Tibial nerve (tissue), 4 donors: ENCODE measurements around the gene IL1RAPL2. TPM values are rescaled to one million over a fixed set of nuclear protein-coding genes. Genes with fewer than 3 reads are reported as not detected.

Experiments used
- DNase-seq, 2 donors: peaks; one replicate each; pipeline ENCODE4 v3.0.0-alpha.2; 2019; ENCODE audit warnings: low spot score in 2 of 2
- H3K27ac ChIP-seq, 4 donors: fragments of 200-600 bp; sonication (generic) in 3 of 4; one replicate each; pipeline ENCODE4 v1.5.1; 2017 to 2019; ENCODE audit warnings: mild to moderate bottlenecking in 1 of 4
- H3K27me3 ChIP-seq, 2 donors: fragments of 200-600 bp; sonication (generic) in 1 of 2; one replicate each; pipeline versions ENCODE4 v1.5.1 to v1.6.0; 2017 to 2019
- H3K36me3 ChIP-seq, 3 donors: fragments of 200-600 bp; sonication (generic); one replicate each; pipeline ENCODE4 v1.5.1; 2018 to 2019
- H3K4me1 ChIP-seq, 4 donors: fragments of 200-600 bp; sonication (generic) in 3 of 4; one replicate each; pipeline ENCODE4 v1.5.1; 2017 to 2019
- H3K4me3 ChIP-seq, 4 donors: fragments of 200-600 bp; sonication (generic) in 3 of 4; one replicate each; pipeline ENCODE4 v1.5.1; 2017 to 2019; ENCODE audit warnings: mild to moderate bottlenecking in 1 of 4, moderate library complexity in 1 of 4
- H3K9me3 ChIP-seq, 4 donors: fragments of 200-600 bp; sonication (generic) in 3 of 4; one replicate each; pipeline ENCODE4 v1.5.1; 2017 to 2019
- EP300 ChIP-seq, 2 donors: sonication (generic); formaldehyde crosslinking; IDR thresholded peaks; one replicate each; pipeline ENCODE4 v1.6.1; 2017; ENCODE audit warnings: antibody characterized with exemption in 2 of 2, mild to moderate bottlenecking in 1 of 2
- POLR2A ChIP-seq, 2 donors: fragments of 450-650 bp; IDR thresholded peaks; one replicate each; pipeline ENCODE4 v1.6.1; 2017; ENCODE audit warnings: antibody characterized with exemption in 2 of 2, mild to moderate bottlenecking in 2 of 2, moderate library complexity in 2 of 2
- WGBS, 2 donors: methylation state at CpG; one replicate each; pipeline ENCODE4 v1.1.5; 2018; 5-methylcytosine and 5-hydroxymethylcytosine counted together
- total RNA-seq, 4 donors: library from RNA; depleted of rRNA; stranded (reverse); fragments of >200 nt; gene quantifications; one replicate each; pipeline ENCODE4 v1.1.0, GENCODE V29; 2016
- TF ChIP-seq, protein P1 (sequence below), 5 experiments: fragments of 200-600 bp in 3 of 5; fragments of 450-650 bp in 2 of 5; sonication (generic) in 3 of 5; IDR thresholded peaks; one replicate each; pipeline ENCODE4 v1.5.1; 2016 to 2019; ENCODE audit warnings: antibody characterized with exemption in 5 of 5, mild to moderate bottlenecking in 3 of 5, moderate library complexity in 2 of 5

IL1RAPL2 gene
- total RNA-seq, 4 donors from 2014 or later, result not detected

DNA sequence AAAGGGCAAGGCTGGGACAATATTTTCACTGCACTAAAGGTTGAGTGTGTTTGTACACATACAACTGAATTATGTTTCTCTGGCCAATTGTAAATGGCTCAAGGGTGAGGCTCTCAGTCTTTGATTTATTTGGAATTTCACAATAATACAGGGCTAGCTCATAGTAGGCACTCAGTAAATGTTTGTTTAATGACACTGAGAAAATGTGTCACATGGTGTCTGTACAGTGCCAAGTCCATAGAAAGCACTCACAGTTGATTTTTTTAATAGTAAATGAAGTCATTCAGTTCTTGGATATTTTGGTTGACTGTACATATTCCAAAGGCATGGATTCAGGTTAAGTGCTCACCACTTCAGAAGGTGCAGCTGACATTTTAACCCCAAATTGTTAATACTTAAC lies 176.4 kb downstream of the IL1RAPL2 start:
- TF ChIP-seq, protein P1, sequence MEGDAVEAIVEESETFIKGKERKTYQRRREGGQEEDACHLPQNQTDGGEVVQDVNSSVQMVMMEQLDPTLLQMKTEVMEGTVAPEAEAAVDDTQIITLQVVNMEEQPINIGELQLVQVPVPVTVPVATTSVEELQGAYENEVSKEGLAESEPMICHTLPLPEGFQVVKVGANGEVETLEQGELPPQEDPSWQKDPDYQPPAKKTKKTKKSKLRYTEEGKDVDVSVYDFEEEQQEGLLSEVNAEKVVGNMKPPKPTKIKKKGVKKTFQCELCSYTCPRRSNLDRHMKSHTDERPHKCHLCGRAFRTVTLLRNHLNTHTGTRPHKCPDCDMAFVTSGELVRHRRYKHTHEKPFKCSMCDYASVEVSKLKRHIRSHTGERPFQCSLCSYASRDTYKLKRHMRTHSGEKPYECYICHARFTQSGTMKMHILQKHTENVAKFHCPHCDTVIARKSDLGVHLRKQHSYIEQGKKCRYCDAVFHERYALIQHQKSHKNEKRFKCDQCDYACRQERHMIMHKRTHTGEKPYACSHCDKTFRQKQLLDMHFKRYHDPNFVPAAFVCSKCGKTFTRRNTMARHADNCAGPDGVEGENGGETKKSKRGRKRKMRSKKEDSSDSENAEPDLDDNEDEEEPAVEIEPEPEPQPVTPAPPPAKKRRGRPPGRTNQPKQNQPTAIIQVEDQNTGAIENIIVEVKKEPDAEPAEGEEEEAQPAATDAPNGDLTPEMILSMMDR (IDR thresholded peaks at IDR 0.05), result no peak
- TF ChIP-seq EP300 (IDR thresholded peaks at IDR 0.05) (no peak), POLR2A (IDR thresholded peaks at IDR 0.05) (no peak)
- Histone ChIP-seq H3K9me3 (no peaks in the 10 kb centered on the region), H3K4me3 (no peak overlapping the region), H3K4me1 (no peaks in the 10 kb centered on the region), H3K27ac (no peak overlapping the region), H3K36me3 (no peaks in the 10 kb centered on the region), H3K27me3 (peaks cover 0 to 19% of the 10 kb centered on the region in 2 donors)
- DNase-seq, result no peak

DNA sequence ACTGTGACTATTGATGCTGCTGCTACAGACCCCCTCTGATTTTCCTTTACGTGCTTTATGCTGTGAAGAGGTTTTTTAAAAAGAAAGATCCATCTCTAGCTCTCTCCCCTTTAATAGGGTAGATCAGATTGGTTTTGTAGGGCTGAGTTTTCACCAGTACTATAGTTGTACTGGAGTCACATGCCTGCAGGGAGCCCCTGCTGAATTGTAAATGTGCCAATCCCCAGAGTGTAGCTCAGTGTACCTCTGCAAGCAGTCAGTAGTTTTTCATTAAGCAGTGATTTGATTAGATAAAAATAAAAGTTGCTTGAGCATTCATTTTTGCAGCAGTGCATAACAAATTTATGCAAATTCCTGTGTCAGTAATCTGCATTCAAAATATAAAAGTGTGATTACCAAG lies 179.2 kb downstream of the IL1RAPL2 start:
- TF ChIP-seq POLR2A (IDR thresholded peaks at IDR 0.05) (no peak), EP300 (IDR thresholded peaks at IDR 0.05) (no peak)
- TF ChIP-seq, protein P1 (IDR thresholded peaks at IDR 0.05), result no peak
- 52 to 81% methylated on average over 1 of the region's 1 CpG for WGBS, 2 donors
- H3K27ac ChIP-seq, result no peak overlapping the region
- H3K4me1 ChIP-seq, result no peaks in the 10 kb centered on the region
- H3K27me3 ChIP-seq, result peaks cover 0 to 12% of the 10 kb centered on the region in 2 donors
- H3K4me3 ChIP-seq, result no peak overlapping the region
- H3K9me3 ChIP-seq, result no peaks in the 10 kb centered on the region
- H3K36me3 ChIP-seq, result no peaks in the 10 kb centered on the region
- DNase-seq, result no peak

DNA sequence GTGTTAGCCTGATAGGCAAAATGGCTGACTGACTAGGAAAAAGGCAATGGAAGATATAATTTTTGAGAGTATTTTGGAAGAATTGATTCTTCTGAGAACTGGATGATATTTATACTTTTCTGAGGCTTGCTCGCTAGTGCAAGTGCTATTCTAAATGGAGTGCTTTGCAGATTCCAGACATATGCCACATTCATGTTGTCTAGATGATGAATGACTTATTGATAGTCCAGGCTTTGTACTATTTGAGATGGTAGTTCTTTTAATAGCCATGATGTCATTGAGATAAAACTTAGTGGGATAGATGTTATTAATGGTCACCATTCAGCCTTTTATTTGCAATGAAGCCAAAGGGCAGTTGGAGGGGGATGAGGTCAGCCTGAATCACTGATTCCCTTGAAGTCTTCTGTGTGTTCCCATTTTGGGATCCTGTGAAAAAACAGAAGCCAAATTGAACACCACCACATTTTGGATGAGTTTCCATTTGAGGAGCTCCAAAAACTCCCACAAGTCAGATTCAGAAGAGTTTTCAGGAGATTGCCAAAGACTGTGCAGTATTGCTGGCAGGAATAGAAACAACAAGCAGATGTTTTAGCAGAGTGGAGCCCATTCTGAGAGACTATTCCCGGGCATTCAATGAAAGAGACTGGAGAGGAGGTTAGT lies 184.1 kb downstream of the IL1RAPL2 start:
- peaks cover 0 to 12% of the 10 kb centered on the region in 2 donors for H3K27me3 ChIP-seq
- WGBS, 2 donors, result 12 to 32% methylated on average over 2 of the region's 2 CpGs
- TF ChIP-seq EP300 (IDR thresholded peaks at IDR 0.05) (peak in 1 of 2 donors; percentile 67), POLR2A (IDR thresholded peaks at IDR 0.05) (no peak)
- TF ChIP-seq, protein P1 (IDR thresholded peaks at IDR 0.05), result no peak
- peak in 1 of 2 donors; percentile 4 for DNase-seq
- H3K4me1 ChIP-seq, result peaks cover 0 to 5% (median 0%) of the 10 kb centered on the region in 4 donors
- no peaks in the 10 kb centered on the region for H3K36me3 ChIP-seq
- no peaks in the 10 kb centered on the region for H3K9me3 ChIP-seq
- no peak overlapping the region for H3K4me3 ChIP-seq
- H3K27ac ChIP-seq, result peak overlapping the region in 3 of 4 donors; percentile 10 to 58 (median 50)

DNA sequence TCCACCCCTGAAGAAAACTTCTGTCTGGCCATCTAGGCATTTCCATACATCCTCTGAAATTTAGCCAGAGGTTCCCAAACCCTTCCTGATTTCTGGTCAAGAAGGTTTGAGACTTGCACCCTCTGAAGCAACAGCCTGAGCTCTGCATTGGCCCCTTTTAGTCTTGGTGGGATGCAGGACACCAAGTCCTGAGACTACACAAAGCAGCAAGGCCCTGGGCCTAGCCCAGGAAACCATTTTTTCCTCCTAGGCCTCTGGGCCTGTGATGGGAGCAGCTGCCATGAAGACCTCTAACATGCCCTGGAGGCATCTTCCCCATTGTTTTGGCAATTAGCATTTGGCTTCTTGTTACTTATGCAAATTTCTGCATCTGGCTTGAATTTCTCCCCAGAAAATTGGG lies 196.6 kb downstream of the IL1RAPL2 start:
- H3K27ac ChIP-seq, result no peak overlapping the region
- H3K36me3 ChIP-seq, result no peaks in the 10 kb centered on the region
- no peaks in the 10 kb centered on the region for H3K27me3 ChIP-seq
- H3K9me3 ChIP-seq, result peaks cover 0 to 13% (median 6%) of the 10 kb centered on the region in 4 donors
- no peak for DNase-seq
- H3K4me3 ChIP-seq, result no peak overlapping the region
- TF ChIP-seq POLR2A (IDR thresholded peaks at IDR 0.05) (no peak), EP300 (IDR thresholded peaks at IDR 0.05) (no peak)
- TF ChIP-seq, protein P1 (IDR thresholded peaks at IDR 0.05), result no peak
- H3K4me1 ChIP-seq, result no peaks in the 10 kb centered on the region

DNA sequence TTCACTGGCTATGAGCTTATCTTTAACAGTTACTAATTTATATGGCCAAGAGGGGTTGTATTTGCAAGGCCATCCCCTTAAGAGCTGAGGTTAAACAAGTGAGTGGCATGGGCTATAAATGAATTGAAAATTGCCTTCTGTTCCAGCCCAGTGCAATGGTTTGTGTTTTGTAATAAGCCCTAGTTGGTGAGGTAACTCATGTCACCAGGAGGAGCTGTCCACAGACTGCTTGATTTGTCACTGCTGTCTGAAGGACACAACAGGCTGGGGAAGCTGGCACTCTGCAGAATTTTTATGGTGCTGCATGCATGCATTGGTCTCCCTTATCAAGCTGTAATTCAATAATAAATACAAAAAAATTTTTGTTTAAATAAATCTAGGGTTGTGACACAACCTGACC lies 223.8 kb downstream of the IL1RAPL2 start:
- no peak overlapping the region for H3K27ac ChIP-seq
- no peak overlapping the region for H3K4me3 ChIP-seq
- H3K9me3 ChIP-seq, result no peaks in the 10 kb centered on the region
- H3K36me3 ChIP-seq, result no peaks in the 10 kb centered on the region
- peaks cover 0 to 26% of the 10 kb centered on the region in 2 donors for H3K27me3 ChIP-seq
- no peaks in the 10 kb centered on the region for H3K4me1 ChIP-seq
- TF ChIP-seq EP300 (IDR thresholded peaks at IDR 0.05), result no peak
- TF ChIP-seq, protein P1 (IDR thresholded peaks at IDR 0.05), result no peak
- no peak for TF ChIP-seq POLR2A (IDR thresholded peaks at IDR 0.05)
- DNase-seq, result no peak
